Measurements from ENCODE around the gene ALKAL2.

Gene ALKAL2

GRCh38 chr2:252001-252602 lies 35.8 kb downstream of the ALKAL2 start:
- Histone ChIP-seq H3K9me3 (ENCODE audit: severe bottlenecking) (no peaks in the 10 kb centered on the region), H3K27ac (ENCODE audit: poor library complexity, severe bottlenecking) (no peak overlapping the region), H3K27me3 (ENCODE audit: insufficient read depth, poor library complexity, severe bottlenecking) (no peaks in the 10 kb centered on the region), H3K4me1 (ENCODE audit: insufficient read depth, poor library complexity, severe bottlenecking) (no peaks in the 10 kb centered on the region), H3K36me3 (ENCODE audit: low read depth) (peaks cover 35% of the 10 kb centered on the region), H3K4me3 (ENCODE audit: severe bottlenecking) (no peak overlapping the region)
- DNase-seq (ENCODE audit: low spot score) (no peak), ATAC-seq (ENCODE audit: low read depth) (no peak)
- TF ChIP-seq CTCF (IDR thresholded peaks at IDR 0.05; ENCODE audit: poor library complexity, severe bottlenecking) = no peak

- H3K36me3 ChIP-seq (ENCODE audit: low read depth) = peaks cover 51% of the 10 kb centered on the region
- H3K27ac ChIP-seq (ENCODE audit: poor library complexity, severe bottlenecking) = no peak overlapping the region
- no peaks in the 10 kb centered on the region for H3K27me3 ChIP-seq (ENCODE audit: insufficient read depth, poor library complexity, severe bottlenecking)
- H3K4me1 ChIP-seq (ENCODE audit: insufficient read depth, poor library complexity, severe bottlenecking) = no peaks in the 10 kb centered on the region
- no peaks in the 10 kb centered on the region for H3K9me3 ChIP-seq (ENCODE audit: severe bottlenecking)
- no peak overlapping the region for H3K4me3 ChIP-seq (ENCODE audit: severe bottlenecking)
- ATAC-seq (ENCODE audit: low read depth) = no peak
- TF ChIP-seq CTCF (IDR thresholded peaks at IDR 0.05; ENCODE audit: poor library complexity, severe bottlenecking) = no peak
- no peak for DNase-seq (ENCODE audit: low spot score)
These were observed 38.3 kb downstream of the ALKAL2 start for GRCh38 chr2:249538-250042.

- H3K27ac ChIP-seq (ENCODE audit: poor library complexity, severe bottlenecking) = no peak overlapping the region
- no peak for DNase-seq (ENCODE audit: low spot score)
- no peaks in the 10 kb centered on the region for H3K27me3 ChIP-seq (ENCODE audit: insufficient read depth, poor library complexity, severe bottlenecking)
- no peak for TF ChIP-seq CTCF (IDR thresholded peaks at IDR 0.05; ENCODE audit: poor library complexity, severe bottlenecking)
- no peaks in the 10 kb centered on the region for H3K9me3 ChIP-seq (ENCODE audit: severe bottlenecking)
- no peaks in the 10 kb centered on the region for H3K4me1 ChIP-seq (ENCODE audit: insufficient read depth, poor library complexity, severe bottlenecking)
- H3K36me3 ChIP-seq (ENCODE audit: low read depth) = peaks cover 59% of the 10 kb centered on the region
- no peak for ATAC-seq (ENCODE audit: low read depth)
- H3K4me3 ChIP-seq (ENCODE audit: severe bottlenecking) = no peak overlapping the region
These were observed 39.2 kb downstream of the ALKAL2 start for GRCh38 chr2:248724-249123.

GRCh38 chr2:246489-247144 lies 41.3 kb downstream of the ALKAL2 start:
- H3K36me3 ChIP-seq (ENCODE audit: low read depth) = peaks cover 67% of the 10 kb centered on the region
- H3K4me3 ChIP-seq (ENCODE audit: severe bottlenecking) = no peak overlapping the region
- ATAC-seq (ENCODE audit: low read depth) (peak; percentile 64; the same call in 2 of the 3 replicates), DNase-seq (ENCODE audit: low spot score) (no peak)
- no peak overlapping the region for H3K27ac ChIP-seq (ENCODE audit: poor library complexity, severe bottlenecking)
- no peaks in the 10 kb centered on the region for H3K4me1 ChIP-seq (ENCODE audit: insufficient read depth, poor library complexity, severe bottlenecking)
- peak; percentile 65 for TF ChIP-seq CTCF (IDR thresholded peaks at IDR 0.05; ENCODE audit: poor library complexity, severe bottlenecking)
- no peaks in the 10 kb centered on the region for H3K9me3 ChIP-seq (ENCODE audit: severe bottlenecking)
- H3K27me3 ChIP-seq (ENCODE audit: insufficient read depth, poor library complexity, severe bottlenecking) = no peaks in the 10 kb centered on the region

GRCh38 chr2:244547-244946 lies 43.3 kb downstream of the ALKAL2 start:
- TF ChIP-seq CTCF (IDR thresholded peaks at IDR 0.05; ENCODE audit: poor library complexity, severe bottlenecking) = no peak

More at GRCh38 chr2:244547-244946, 43.3 kb downstream of the ALKAL2 start:
- H3K9me3 ChIP-seq (ENCODE audit: severe bottlenecking) = no peaks in the 10 kb centered on the region
- no peaks in the 10 kb centered on the region for H3K27me3 ChIP-seq (ENCODE audit: insufficient read depth, poor library complexity, severe bottlenecking)
- peaks cover 51% of the 10 kb centered on the region for H3K36me3 ChIP-seq (ENCODE audit: low read depth)
- H3K4me3 ChIP-seq (ENCODE audit: severe bottlenecking) = no peak overlapping the region
- H3K27ac ChIP-seq (ENCODE audit: poor library complexity, severe bottlenecking) = no peak overlapping the region
- H3K4me1 ChIP-seq (ENCODE audit: insufficient read depth, poor library complexity, severe bottlenecking) = no peaks in the 10 kb centered on the region
- ATAC-seq (ENCODE audit: low read depth) = no peak
- no peak for DNase-seq (ENCODE audit: low spot score)
